Measurements from ENCODE around the gene FJX1. TPM values are rescaled to one million over a fixed set of nuclear protein-coding genes. Genes with fewer than 3 reads are reported as not detected.

The FJX1 gene
- total RNA-seq, 1 donor from 2014 or later = 34.3 TPM

GRCh38 chr11:35618497-35619115 lies 346 bp downstream of the FJX1 start:
- Mint-ChIP-seq H3K4me1 (ENCODE audit: unreplicated experiment) (peaks cover 33% of the 10 kb centered on the region), H3K36me3 (ENCODE audit: low read depth, unreplicated experiment) (peaks cover 6% of the 10 kb centered on the region), H3K27me3 (ENCODE audit: unreplicated experiment) (peaks cover 12% of the 10 kb centered on the region), H3K4me3 (ENCODE audit: unreplicated experiment) (no peak overlapping the region), H3K27ac (ENCODE audit: unreplicated experiment) (no peak overlapping the region), H3K9me3 (ENCODE audit: unreplicated experiment) (no peaks in the 10 kb centered on the region)
- no peak for DNase-seq (ENCODE audit: low spot score)
- no peak for TF ChIP-seq CTCF (IDR thresholded peaks at IDR 0.05; ENCODE audit: unreplicated experiment)

GRCh38 chr11:35619116-35619854 lies 1.0 kb downstream of the FJX1 start:
- peaks cover 12% of the 10 kb centered on the region for H3K27me3 Mint-ChIP-seq (ENCODE audit: unreplicated experiment)
- H3K9me3 Mint-ChIP-seq (ENCODE audit: unreplicated experiment) = no peaks in the 10 kb centered on the region
- H3K4me3 Mint-ChIP-seq (ENCODE audit: unreplicated experiment) = peak overlapping the region; percentile 94
- peak; percentile 55 for DNase-seq (ENCODE audit: low spot score)
- H3K4me1 Mint-ChIP-seq (ENCODE audit: unreplicated experiment) = peaks cover 33% of the 10 kb centered on the region
- H3K36me3 Mint-ChIP-seq (ENCODE audit: low read depth, unreplicated experiment) = peaks cover 6% of the 10 kb centered on the region
- TF ChIP-seq CTCF (IDR thresholded peaks at IDR 0.05; ENCODE audit: unreplicated experiment) = no peak
- peak overlapping the region; percentile 84 for H3K27ac Mint-ChIP-seq (ENCODE audit: unreplicated experiment)

GRCh38 chr11:35619855-35620640 lies 1.8 kb downstream of the FJX1 start:
- TF ChIP-seq CTCF (IDR thresholded peaks at IDR 0.05; ENCODE audit: unreplicated experiment) = no peak
- Mint-ChIP-seq H3K27me3 (ENCODE audit: unreplicated experiment) (peaks cover 12% of the 10 kb centered on the region), H3K4me1 (ENCODE audit: unreplicated experiment) (peaks cover 33% of the 10 kb centered on the region), H3K27ac (ENCODE audit: unreplicated experiment) (peak overlapping the region; percentile 84), H3K4me3 (ENCODE audit: unreplicated experiment) (peak overlapping the region; percentile 94), H3K36me3 (ENCODE audit: low read depth, unreplicated experiment) (peaks cover 6% of the 10 kb centered on the region), H3K9me3 (ENCODE audit: unreplicated experiment) (no peaks in the 10 kb centered on the region)
- peak; percentile 70 for DNase-seq (ENCODE audit: low spot score)

GRCh38 chr11:35620795-35621194 lies 2.5 kb downstream of the FJX1 start:
- Mint-ChIP-seq H3K4me3 (ENCODE audit: unreplicated experiment) (peak overlapping the region; percentile 70), H3K27me3 (ENCODE audit: unreplicated experiment) (peaks cover 12% of the 10 kb centered on the region), H3K36me3 (ENCODE audit: low read depth, unreplicated experiment) (peaks cover 6% of the 10 kb centered on the region), H3K27ac (ENCODE audit: unreplicated experiment) (peak overlapping the region; percentile 22), H3K4me1 (ENCODE audit: unreplicated experiment) (peaks cover 33% of the 10 kb centered on the region), H3K9me3 (ENCODE audit: unreplicated experiment) (no peaks in the 10 kb centered on the region)
- DNase-seq (ENCODE audit: low spot score) = no peak
- TF ChIP-seq CTCF (IDR thresholded peaks at IDR 0.05; ENCODE audit: unreplicated experiment) = no peak

Data from endothelial cell (in vitro differentiated cells).